SK-N-SH treated with all-trans-retinoic acid at 6 μM for 48 hours (cell line): Measurements from ENCODE around the gene GATC.

Source experiments
- RARB ChIP-seq: fragments of 250-450 bp; sonication (Bioruptor Pico); IDR thresholded peaks from 2 replicates; pipeline ENCODE4 v1.8.0; 2021; ENCODE audit warnings: mild to moderate bottlenecking, moderate library complexity
- SNAI2 ChIP-seq: fragments of 250-450 bp; sonication (Bioruptor Pico); IDR thresholded peaks from 2 replicates; pipeline ENCODE4 v1.5.0; 2020; ENCODE audit warnings: mild to moderate bottlenecking, moderate library complexity
- TOX ChIP-seq: fragments of 250-450 bp; sonication (Bioruptor Pico); IDR thresholded peaks from 2 replicates; pipeline ENCODE4 v1.8.0; 2021; ENCODE audit warnings: mild to moderate bottlenecking, moderate library complexity, borderline replicate concordance
- ZNF70 ChIP-seq: fragments of 450-650 bp; formaldehyde crosslinking; IDR thresholded peaks from 2 replicates; pipeline ENCODE4 v1.5.0; 2020; ENCODE audit warnings: mild to moderate bottlenecking, moderate library complexity

DNA sequence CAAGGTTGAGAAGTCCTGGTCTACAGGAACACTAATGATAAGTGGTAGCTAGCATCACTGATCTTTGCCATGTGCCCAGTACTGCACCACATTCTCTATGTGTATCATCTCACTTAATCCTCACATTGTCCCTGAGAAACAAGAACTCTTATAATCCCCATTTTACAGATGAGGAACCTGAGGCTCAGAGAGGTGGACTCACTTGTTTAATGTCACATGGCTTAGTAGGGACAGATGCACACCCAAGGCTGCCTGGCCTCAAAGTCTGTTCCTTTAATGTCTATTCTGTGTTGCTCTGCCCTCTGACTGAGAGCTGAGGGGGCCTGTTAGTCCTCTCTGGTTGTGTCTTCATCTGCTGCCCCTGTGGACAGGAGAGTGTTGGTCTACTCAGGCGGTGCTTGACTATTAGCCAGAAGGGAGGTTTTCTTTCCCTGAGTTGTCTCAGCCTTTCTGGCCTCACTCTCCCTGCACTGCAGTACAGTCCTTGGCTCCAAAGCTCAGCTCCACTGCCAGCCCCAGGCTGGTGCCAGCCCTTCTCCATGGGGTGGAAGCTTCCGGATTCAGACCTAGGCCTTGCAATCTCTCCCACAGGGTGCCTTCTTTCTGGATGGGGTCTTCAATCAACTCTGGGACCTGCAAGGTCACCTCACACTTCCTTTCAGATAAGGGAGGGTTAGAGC lies 44.7 kb downstream of the GATC start:
- TF ChIP-seq ZNF70 (CRISPR knock-in tag), result no peak
- no peak for TF ChIP-seq SNAI2
- TF ChIP-seq RARB (CRISPR knock-in tag), result no peak
- TF ChIP-seq TOX (CRISPR knock-in tag), result no peak
